Measurements from ENCODE around the gene PLCD1. TPM values are rescaled to one million over a fixed set of nuclear protein-coding genes. Genes with fewer than 3 reads are reported as not detected.
A peak's percentile ranks its signal among the peaks of the same experiment; 100 is the strongest.

Gene PLCD1
- total RNA-seq, 1 donor from 2014 or later, result 16.7 TPM

DNA sequence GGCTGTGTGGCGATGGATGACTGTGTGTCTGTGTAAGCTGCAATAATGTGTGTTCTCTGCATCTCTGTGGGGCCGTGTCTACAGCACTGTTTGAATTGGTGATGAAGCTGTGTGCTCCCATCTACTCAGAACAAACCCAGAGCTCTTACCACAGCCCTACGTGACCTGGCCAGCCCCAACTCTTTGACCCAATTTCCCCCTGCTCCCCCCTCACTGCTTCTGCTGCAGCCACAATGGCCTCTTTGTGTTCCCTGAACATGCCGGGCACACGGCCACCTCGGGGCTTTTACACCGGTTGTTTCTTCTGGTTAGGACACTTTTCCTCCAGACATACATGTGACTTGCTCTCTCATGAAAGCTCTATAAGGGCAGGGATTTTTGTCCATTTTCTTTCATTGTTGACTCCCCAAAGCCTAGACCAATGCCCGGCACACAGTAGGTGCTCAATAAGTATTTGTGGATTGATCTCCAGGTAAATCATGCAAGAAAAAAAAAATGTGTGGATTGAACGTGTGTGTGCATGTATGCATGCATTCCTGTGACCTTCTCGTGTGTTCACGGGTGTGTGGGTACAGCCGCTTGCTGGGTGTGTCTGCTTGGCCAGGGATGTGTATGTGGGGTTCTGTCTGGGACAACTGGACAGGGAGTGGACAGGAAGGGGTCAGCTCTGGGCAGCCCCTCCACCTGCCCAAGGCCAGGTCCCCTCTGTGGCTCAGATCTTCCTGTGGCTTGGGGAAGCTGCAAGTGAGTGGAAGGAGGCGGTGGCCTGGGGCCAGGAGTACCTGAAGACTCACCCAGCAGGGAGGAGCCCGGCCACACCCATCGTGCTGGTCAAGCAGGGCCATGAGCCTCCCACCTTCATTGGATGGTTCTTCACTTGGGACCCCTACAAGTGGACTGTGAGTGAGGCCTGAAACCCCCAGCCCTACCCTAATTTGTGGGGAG is 24.1 kb downstream of the PLCD1 start:
- Histone ChIP-seq H3K9me3 (ENCODE audit: insufficient read depth, low read depth, low read length) (no peaks in the 10 kb centered on the region), H3K27me3 (ENCODE audit: insufficient read depth, low read length) (no peaks in the 10 kb centered on the region), H3K4me2 (ENCODE audit: low read length) (peak overlapping the region; percentile 8), H3K79me2 (ENCODE audit: insufficient read depth, low read length) (no peaks in the 10 kb centered on the region), H3K4me1 (ENCODE audit: insufficient read depth, low read length) (peaks cover 6% of the 10 kb centered on the region), H4K20me1 (ENCODE audit: insufficient read depth, low read length) (peaks cover 6% of the 10 kb centered on the region), H3K27ac (ENCODE audit: low read depth, low read length) (no peak overlapping the region), H3K4me3 (ENCODE audit: insufficient read depth, low read depth, low read length) (no peak overlapping the region), H2AFZ (ENCODE audit: low read depth, low read length) (no peak overlapping the region), H3K36me3 (ENCODE audit: insufficient read depth, low read length) (no peaks in the 10 kb centered on the region), H3K9ac (ENCODE audit: low read length) (no peak overlapping the region)
- no peak overlapping the region for H3K4me3 Mint-ChIP-seq (ENCODE audit: unreplicated experiment)
- DNase-seq (ENCODE audit: low read depth) (no peak), FAIRE-seq (no peak)
- no peaks in the 10 kb centered on the region for H3K9me3 Mint-ChIP-seq (ENCODE audit: unreplicated experiment)
- peaks cover 5% of the 10 kb centered on the region for H3K36me3 Mint-ChIP-seq (ENCODE audit: low read depth, unreplicated experiment)
- no peak overlapping the region for H3K27ac Mint-ChIP-seq (ENCODE audit: unreplicated experiment)
- peaks cover 5% of the 10 kb centered on the region for H3K4me1 Mint-ChIP-seq (ENCODE audit: low read depth, unreplicated experiment)
- no peak for TF ChIP-seq EZH2 (IDR thresholded peaks at IDR 0.05; ENCODE audit: insufficient read depth, low read length)
- TF ChIP-seq, protein P1, sequence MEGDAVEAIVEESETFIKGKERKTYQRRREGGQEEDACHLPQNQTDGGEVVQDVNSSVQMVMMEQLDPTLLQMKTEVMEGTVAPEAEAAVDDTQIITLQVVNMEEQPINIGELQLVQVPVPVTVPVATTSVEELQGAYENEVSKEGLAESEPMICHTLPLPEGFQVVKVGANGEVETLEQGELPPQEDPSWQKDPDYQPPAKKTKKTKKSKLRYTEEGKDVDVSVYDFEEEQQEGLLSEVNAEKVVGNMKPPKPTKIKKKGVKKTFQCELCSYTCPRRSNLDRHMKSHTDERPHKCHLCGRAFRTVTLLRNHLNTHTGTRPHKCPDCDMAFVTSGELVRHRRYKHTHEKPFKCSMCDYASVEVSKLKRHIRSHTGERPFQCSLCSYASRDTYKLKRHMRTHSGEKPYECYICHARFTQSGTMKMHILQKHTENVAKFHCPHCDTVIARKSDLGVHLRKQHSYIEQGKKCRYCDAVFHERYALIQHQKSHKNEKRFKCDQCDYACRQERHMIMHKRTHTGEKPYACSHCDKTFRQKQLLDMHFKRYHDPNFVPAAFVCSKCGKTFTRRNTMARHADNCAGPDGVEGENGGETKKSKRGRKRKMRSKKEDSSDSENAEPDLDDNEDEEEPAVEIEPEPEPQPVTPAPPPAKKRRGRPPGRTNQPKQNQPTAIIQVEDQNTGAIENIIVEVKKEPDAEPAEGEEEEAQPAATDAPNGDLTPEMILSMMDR (IDR thresholded peaks at IDR 0.05; ENCODE audit: insufficient read depth, low read depth, low read length), result no peak
- peaks cover 2% of the 10 kb centered on the region for H3K27me3 Mint-ChIP-seq (ENCODE audit: low read depth, unreplicated experiment)

DNA sequence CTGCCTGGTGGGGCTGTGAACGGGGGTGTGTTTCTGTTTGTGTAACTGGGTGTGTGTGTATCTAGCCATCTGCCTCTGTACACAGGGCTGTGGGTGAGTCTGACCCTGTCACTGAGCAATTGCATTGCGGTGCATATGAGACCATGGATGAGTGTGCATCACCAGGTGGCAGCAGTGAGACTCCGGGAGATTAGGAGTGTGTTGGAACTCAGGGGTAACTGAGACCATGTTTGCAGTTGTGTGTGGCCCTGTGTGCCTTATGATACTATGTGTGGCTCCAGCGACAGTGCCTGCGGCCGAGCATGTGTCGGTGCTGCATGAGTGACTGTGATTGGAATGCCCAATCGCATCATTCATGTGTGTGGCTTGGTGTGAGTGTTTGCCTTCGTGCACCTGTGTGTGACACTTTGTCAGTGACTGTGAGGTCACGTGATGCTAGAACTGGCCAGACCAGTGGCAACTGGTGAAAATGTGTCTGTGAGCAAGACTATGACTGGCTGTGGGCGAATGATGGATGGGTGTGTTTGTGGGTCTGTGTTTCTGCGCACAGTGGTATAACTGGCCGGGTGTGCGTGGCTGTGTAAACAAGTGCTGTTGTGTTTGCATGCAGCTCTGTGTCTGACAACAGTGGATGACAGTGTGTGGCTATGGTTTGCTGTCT is 24.9 kb downstream of the PLCD1 start:
- Mint-ChIP-seq H3K27me3 (ENCODE audit: low read depth, unreplicated experiment) (peaks cover 4% of the 10 kb centered on the region), H3K9me3 (ENCODE audit: unreplicated experiment) (no peaks in the 10 kb centered on the region), H3K4me3 (ENCODE audit: unreplicated experiment) (no peak overlapping the region), H3K27ac (ENCODE audit: unreplicated experiment) (peak overlapping the region; percentile 29), H3K36me3 (ENCODE audit: low read depth, unreplicated experiment) (peaks cover 3% of the 10 kb centered on the region), H3K4me1 (ENCODE audit: low read depth, unreplicated experiment) (peaks cover 5% of the 10 kb centered on the region)
- FAIRE-seq, result no peak
- no peak overlapping the region for H3K4me3 ChIP-seq (ENCODE audit: insufficient read depth, low read depth, low read length)
- peak; percentile 40 for DNase-seq (ENCODE audit: low read depth)
- no peaks in the 10 kb centered on the region for H3K9me3 ChIP-seq (ENCODE audit: insufficient read depth, low read depth, low read length)
- no peak overlapping the region for H3K9ac ChIP-seq (ENCODE audit: low read length)
- H3K27me3 ChIP-seq (ENCODE audit: insufficient read depth, low read length), result no peaks in the 10 kb centered on the region
- H3K79me2 ChIP-seq (ENCODE audit: insufficient read depth, low read length), result no peaks in the 10 kb centered on the region
- no peaks in the 10 kb centered on the region for H3K36me3 ChIP-seq (ENCODE audit: insufficient read depth, low read length)
- no peak overlapping the region for H2AFZ ChIP-seq (ENCODE audit: low read depth, low read length)
- H3K4me1 ChIP-seq (ENCODE audit: insufficient read depth, low read length), result peaks cover 6% of the 10 kb centered on the region
- peaks cover 6% of the 10 kb centered on the region for H4K20me1 ChIP-seq (ENCODE audit: insufficient read depth, low read length)
- TF ChIP-seq, protein P1 (IDR thresholded peaks at IDR 0.05; ENCODE audit: insufficient read depth, low read depth, low read length), result peak; percentile 75
- TF ChIP-seq EZH2 (IDR thresholded peaks at IDR 0.05; ENCODE audit: insufficient read depth, low read length), result no peak
- H3K4me2 ChIP-seq (ENCODE audit: low read length), result peak overlapping the region; percentile 8
- H3K27ac ChIP-seq (ENCODE audit: low read depth, low read length), result no peak overlapping the region
